Measurements from ENCODE around the gene PPP1R12A. TPM values are rescaled to one million over a fixed set of nuclear protein-coding genes. Genes with fewer than 3 reads are reported as not detected.
A peak's percentile ranks its signal among the peaks of the same experiment; 100 is the strongest.

The PPP1R12A gene
- polyA plus RNA-seq, 12 donors = 53.9 to 152 (median 63.9) TPM; not detected in 1

GRCh38 chr12:79938843-79939242 is 3.9 kb upstream of the PPP1R12A start:
- DNase-seq = no peak

GRCh38 chr12:79936670-79937069 is 1.8 kb upstream of the PPP1R12A start:
- no peak for DNase-seq

GRCh38 chr12:79935624-79936345 is 888 bp upstream of the PPP1R12A start:
- no peak for DNase-seq

- peak; percentile 68 for DNase-seq
These were observed 446 bp downstream of the PPP1R12A start for GRCh38 chr12:79934281-79935020.

- DNase-seq = peak; percentile 26
These were observed 1.2 kb downstream of the PPP1R12A start for GRCh38 chr12:79933532-79934264.

GRCh38 chr12:79933043-79933442 is 1.9 kb downstream of the PPP1R12A start:
- DNase-seq = no peak

- no peak for DNase-seq
These were observed 2.5 kb downstream of the PPP1R12A start for GRCh38 chr12:79932357-79932756.

GRCh38 chr12:79929065-79929464 is 5.8 kb downstream of the PPP1R12A start:
- DNase-seq = no peak

- DNase-seq = no peak
These were observed 7.0 kb downstream of the PPP1R12A start for GRCh38 chr12:79927772-79928474.

GRCh38 chr12:79926951-79927350 is 7.9 kb downstream of the PPP1R12A start:
- no peak for DNase-seq

GRCh38 chr12:79925492-79925891 is 9.4 kb downstream of the PPP1R12A start:
- no peak for DNase-seq

GRCh38 chr12:79921786-79922185 is 13.1 kb downstream of the PPP1R12A start:
- DNase-seq = no peak

GRCh38 chr12:79920421-79921238 is 14.3 kb downstream of the PPP1R12A start:
- no peak for DNase-seq

- DNase-seq = no peak
These were observed 15.1 kb downstream of the PPP1R12A start for GRCh38 chr12:79919762-79920161.

GRCh38 chr12:79916826-79917225 is 18.1 kb downstream of the PPP1R12A start:
- no peak for DNase-seq

- DNase-seq = no peak
These were observed 22.8 kb downstream of the PPP1R12A start for GRCh38 chr12:79911889-79912656.

- DNase-seq = no peak
These were observed 26.5 kb downstream of the PPP1R12A start for GRCh38 chr12:79908366-79908765.

- no peak for DNase-seq
These were observed 33.4 kb downstream of the PPP1R12A start for GRCh38 chr12:79901506-79901905.

GRCh38 chr12:79900951-79901350 is 33.9 kb downstream of the PPP1R12A start:
- DNase-seq = no peak

GRCh38 chr12:79900199-79900598 is 34.7 kb downstream of the PPP1R12A start:
- no peak for DNase-seq

Data from muscle of arm (tissue), 12 donors.